NT2/D1 (cell line): ENCODE data around the gene HIP1.

Experiments used
- SUZ12 ChIP-seq: IDR thresholded peaks from 2 replicates; pipeline ENCODE4 v1.6.1; 2011; ENCODE audit not compliant: insufficient read length, insufficient read depth; ENCODE audit errors: extremely low read depth
- YY1 ChIP-seq: IDR thresholded peaks from 2 replicates; pipeline ENCODE4 v1.6.1; 2011; ENCODE audit not compliant: insufficient read length, insufficient read depth
- ZNF274 ChIP-seq: IDR thresholded peaks from 2 replicates; pipeline ENCODE4 v1.6.1; 2011; ENCODE audit warnings: mild to moderate bottlenecking, low read depth, low read length

GRCh38 chr7:75563171-75563570 lies 175.6 kb downstream of the HIP1 start:
- TF ChIP-seq YY1 (no peak), ZNF274 (no peak), SUZ12 (no peak)
